Activated CD4-positive, alpha-beta T cell treated with anti-CD3 and anti-CD28 coated beads for 24 hours (primary cell): ENCODE results near the gene VPS13C.
A peak's percentile ranks its signal among the peaks of the same experiment; 100 is the strongest.
"Not testable (repeated sequence)": the region's sequence is repeated elsewhere in the genome, so short reads cannot be mapped to it uniquely, and the experiment has no call there.

Source experiments
- DNase-seq, 2 donors: peaks; one replicate each; pipeline ENCODE4 v3.0.0-alpha.2; 2020; ENCODE audit warnings: low read depth in 2 of 2

The VPS13C gene

DNA sequence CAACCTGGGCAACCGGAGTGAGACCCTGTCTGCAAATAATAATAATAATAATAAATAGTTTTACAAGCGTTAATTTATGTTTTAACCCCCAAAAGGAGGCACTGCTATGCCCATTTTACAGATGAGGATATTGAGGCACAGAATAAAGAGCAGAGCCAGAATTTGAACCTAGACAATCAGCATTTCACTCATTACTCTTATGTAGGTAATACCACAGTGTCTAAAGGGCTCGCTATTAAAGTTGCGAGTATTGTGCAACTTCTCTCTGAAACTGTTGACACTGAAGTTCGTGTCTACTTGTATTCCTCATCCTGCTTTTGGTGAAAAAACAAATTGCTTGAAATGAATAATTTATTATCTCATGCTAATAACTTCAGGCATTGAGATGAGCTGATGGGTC is 9.3 kb upstream of the VPS13C start:
- no peak for DNase-seq

DNA sequence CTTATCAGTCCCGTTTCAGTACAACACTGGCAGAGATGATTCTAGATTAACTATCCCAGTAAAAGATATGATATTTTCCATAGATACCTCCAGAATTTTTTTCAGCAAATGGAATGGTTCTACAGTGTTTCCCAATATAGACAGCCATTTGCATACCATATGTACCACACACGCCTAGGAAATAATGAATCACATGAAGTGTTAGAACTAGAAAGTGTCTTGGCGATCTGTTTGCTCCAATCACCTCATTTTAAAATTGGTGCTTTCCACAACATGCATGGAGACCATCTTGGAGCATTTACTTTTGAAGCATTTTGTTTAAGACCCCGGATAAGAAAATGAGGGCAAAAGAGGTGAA is 8.5 kb upstream of the VPS13C start:
- no peak for DNase-seq

DNA sequence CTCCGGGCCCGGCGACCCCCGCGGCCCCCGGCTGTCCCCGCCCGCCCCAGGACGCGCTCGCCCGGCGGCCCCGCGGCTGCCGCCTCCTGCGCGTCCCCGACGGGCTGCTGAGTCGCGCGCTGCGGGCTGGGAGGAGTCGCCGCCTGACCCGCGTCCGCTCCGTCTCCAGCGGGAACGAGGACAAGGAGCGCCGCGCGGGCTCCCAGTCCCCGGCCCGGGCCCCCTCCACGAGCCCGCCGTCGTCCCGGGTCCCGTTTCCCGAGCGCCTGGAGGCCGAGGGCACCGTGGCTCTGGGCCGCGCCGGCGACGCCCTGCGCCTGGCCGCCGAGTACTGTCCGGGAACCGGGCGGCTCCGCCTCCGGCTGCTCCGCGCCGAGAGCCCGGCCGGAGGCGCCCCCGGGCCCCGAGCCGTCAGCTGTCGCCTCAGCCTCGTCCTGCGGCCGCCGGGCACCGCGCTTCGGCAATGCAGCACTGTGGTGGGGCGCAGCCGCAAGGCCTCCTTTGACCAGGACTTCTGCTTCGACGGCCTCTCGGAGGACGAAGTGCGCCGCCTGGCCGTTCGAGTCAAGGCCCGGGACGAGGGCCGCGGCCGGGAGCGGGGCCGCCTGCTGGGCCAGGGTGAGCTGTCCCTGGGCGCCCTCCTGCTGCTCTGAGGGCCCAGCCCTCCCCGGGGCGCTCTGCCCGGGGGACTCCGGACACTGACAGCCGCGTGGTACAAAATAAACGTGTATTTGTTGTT is 8.0 kb upstream of the VPS13C start:
- DNase-seq, result no peak

DNA sequence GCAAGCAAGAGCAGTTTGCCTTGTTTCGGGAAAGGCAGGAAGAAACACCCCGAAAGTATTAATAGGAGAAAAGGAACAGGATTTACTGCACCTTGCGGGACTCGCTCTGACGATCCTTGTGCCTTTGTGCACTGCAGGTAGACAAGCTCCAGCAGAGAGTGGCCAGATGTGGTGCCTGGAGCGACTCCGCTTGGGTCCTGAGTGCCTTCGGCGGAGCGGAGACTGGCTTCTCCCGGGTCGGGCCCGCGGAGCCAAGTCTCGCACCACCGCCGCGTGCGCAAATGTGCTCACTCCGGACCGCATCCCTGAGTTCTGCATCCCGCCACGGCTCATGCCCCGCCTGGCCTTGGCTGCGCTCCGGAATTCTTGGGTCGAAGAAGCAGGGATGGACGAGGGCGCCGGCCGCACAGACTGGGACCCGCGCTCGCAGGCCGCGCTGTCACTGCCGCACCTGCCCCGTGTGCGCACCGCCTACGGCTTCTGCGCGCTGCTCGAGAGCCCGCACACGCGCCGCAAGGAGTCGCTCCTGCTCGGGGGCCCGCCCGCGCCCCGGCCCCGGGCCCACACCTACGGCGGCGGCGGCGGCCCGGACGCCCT is 7.3 kb upstream of the VPS13C start:
- DNase-seq, result no peak

DNA sequence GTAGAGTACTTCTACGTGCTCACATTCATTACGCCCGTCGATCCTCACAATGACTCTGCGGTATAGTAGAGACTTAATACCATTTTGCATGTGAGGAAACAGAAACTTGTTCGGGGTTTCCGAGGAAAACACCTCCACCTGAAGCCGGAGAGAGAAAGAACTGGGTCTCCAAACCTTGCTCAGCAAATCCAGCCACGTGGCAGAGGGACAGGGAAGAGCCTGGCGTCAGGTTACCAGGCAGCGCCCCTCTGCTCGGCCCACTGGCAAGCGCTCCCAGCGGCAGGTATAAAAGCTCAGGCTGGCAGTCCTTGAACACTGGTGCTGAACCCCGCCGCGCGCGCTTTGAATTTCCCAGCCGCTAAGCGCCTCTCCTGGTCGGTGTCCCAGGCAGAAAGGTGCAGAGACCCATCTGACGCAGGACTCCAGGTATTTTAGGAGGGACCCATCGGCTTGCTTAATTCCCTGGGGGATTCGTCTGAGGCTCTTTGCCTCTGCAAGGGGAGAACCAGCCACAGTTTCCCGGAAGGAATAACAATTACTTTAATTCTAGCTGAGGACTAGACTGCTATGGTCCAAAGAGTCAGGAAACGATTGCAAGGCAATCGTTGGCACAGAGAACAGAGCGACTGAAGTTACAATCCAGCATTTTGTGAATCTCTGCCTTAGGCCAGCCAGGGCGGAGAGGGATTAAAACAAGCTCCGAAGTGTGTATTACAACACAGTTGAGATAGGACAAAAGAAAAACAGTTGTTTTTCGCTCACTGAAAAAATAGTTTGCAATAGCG is 6.6 kb upstream of the VPS13C start, which contains the start of gene C2CD4A:
Gene C2CD4A (plus strand): TSS at position 315 of the 785 bp plus-strand sequence. CDS start 637 bp downstream, outside the sequence.
- DNase-seq, result peak in 1 of 2 donors; percentile 53

DNA sequence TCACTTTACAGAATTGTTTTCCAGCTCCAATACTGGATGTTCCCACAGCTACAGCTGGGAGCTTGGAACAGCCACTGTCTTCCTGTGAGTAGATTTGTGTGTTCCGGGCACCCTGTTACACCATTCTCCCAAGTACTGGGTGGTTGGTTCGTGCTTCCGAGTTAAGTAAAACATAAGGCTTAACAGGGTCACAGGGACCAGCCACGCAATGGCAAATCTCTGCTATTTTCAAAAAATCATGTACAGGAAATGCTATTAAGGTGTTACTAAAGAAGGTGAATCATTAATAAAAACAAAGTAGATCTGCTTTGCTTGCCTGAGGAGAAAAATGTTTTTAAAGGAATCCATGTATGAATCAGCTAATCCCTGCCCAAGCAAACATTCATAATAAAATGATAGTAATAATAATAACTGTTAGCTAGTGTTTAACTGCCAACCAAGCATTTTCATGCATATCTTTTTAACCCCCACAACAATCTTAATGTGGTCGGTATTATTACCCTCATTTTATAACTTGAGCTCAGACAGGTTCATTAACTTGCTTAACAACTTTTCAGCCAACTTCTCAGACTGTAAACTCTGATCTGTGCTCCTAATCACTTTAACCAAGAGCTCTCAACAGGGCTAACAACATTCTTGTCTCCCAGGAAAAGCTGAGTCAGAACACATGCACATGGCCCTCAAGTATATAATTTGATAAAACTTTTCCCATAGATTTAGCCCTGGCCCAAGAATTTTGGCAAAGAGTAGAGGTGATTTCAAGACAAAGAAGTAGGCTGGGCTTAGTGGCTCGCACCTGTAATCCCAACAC is 3.8 kb upstream of the VPS13C start:
- no peak for DNase-seq

DNA sequence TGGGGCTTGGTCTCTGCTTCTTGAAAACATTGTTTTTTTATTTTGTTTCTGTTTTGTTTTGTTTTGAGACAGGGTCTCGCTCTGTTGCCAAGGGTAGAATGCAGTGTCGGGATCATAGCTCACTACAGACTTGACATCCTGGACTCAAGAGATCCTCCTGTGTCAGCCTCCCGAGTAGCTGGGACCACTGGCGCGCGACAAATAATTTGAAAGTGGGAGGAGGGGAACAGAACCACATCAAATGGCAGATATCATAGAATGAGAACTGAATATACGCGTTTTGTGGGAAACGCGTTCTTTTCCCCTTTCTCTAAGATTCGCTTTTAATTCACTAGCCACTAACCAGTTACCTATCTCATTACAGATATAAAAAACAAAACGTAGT is 641 bp upstream of the VPS13C start:
- DNase-seq, result no peak

DNA sequence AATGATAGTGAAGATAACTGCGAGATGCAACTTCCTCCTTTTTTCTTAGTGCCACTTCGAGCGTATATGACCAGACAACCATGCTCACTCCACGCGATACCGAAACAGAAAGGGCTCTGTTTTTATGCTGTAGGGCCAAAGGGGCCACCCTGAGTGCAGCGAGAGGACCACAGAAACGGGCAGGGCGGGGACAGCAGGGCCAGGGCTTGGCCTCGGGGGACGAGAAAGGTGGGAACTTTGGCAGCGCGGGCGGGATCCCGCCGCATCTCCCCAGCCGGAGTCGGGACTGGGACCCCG is 483 bp downstream of the VPS13C start:
- DNase-seq, result no peak

DNA sequence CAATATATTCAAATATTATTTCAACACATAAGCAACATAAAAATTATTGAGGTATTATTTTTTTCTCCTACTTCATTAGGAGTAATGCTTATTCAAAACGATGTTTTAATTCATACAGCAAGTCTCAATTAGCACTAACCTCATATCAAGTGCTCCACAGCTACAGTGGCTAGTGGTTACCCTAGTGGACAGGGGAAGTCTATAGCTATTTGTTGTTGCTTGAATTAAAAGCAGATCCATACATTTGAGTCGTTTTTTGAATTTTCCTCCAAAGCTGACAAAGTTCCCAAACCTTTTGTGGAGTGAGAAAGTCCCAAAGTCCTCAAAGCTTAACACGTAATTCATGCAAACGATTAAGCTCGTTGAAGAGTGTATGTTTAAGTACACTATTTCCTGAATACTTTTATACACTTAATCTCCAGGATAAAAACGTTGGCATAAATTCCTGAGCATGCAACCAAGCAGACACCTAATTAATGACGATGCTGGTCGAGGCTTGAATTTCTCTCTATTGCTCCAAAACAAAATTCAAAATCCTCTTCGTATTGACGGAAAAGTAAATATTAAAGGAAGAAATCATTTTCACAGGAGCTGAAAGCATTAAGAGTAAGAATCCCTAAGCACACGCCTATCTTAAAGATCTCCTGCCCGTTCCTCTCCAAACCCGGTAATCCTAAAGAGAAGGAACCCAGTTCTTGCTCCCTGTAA is 985 bp downstream of the VPS13C start:
- no peak for DNase-seq

DNA sequence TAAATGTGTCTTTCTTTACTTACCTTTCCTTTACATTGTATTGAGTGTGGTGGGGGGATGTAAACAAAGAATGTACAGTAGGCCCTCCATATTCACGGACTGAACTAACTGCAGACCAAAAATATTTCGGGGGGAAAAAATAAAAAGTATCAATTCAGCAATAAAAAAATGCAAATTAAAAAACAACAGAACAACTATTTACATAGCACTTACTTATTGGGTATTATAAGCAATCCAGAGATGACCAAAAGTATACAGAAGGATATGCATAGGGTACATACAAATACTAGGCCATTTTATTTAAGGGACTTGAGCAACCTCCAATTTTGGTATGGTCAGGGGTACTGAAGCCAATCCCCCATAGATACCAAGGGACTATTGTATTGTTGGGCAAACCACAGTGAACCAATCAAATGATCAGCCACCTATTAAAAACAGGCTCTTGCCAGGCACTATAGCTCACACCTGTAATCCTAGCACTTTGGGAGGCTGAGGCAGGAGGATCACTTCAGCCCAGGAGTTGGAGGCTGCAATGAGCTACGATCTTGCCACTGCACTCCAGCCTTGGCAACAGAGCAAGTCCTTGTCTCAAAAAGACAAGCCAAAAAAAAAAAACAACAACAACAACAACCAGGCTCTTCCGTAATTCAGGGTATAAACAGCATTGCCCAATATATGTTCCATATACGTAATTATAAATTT is 1.8 kb downstream of the VPS13C start:
- DNase-seq, result no peak

DNA sequence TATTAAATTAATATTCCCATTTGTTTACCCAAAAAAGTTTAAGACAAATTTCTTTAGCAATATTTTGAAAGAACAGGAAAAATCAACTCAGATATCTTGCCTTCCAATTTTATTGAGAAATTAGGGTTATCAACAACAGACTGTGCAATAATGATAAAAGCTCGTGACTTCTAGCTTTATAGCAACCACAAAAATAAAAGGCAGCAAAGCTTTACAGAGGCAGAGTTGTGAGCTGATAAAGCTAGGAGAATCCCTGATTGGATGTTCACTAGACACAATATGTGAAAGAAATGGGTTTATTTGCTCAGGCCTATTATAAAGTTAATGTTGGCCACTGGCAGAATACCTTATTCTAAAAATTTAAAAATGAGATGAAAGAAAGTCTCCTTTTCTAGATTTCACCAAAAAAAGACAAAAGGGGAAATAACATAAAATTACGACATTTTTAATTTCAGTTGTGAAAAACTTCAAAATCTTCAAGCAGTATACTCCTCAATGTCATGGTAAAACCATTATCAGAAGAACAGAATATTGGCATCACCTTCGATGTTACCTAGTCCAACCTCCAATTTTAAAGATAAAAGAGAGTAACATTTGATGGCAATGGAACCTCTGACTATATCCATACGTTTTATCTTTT is 2.8 kb downstream of the VPS13C start:
- no peak for DNase-seq

DNA sequence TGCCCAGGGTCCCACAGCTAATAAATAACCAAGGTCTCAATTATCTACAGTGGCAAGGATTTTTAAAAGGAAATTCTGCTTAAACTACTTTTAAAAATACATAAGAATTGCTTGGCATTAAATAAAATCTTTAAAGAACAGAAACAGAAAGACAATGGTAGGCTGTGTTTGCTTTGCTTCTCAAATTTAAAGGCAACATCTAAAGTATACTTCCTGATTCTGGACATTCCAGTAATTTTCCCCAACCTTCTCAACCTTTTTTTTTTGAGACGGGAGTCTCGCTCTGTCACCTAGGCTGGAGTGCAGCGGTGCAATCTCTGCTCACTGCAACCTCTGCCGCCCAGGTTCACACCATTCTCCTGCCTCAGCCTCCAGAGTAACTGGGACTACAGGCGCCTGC is 5.3 kb downstream of the VPS13C start:
- DNase-seq, result no peak

DNA sequence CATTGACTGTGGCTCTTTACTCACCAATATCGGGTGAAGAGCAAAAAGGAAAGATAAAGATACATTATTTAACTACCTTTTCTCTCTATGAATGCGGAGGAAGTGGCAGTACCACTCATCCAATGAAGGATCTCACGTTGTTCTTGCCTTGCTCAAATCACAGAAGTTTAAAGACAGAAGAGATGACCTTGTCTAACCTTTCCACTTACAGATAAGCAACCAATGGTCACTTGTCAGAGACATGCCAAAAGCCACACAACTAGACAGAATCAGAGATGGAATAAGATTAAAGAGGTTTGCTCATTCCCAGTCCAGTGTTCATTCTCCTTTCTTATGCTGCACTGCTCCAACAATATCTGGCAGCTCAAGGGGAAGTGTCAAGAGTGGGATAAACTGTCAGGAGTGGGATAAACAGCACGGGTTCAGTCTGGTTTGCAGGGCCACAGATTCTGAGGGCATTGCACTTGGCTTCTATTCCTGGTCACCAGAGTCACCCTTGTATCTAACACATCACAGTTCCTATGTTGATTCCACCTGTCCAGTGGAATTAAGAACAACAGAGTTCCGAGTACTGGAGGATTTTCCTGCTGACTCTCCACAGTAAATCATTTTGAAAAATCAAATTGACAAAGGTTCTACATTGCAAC is 6.7 kb downstream of the VPS13C start:
- DNase-seq, result no peak

DNA sequence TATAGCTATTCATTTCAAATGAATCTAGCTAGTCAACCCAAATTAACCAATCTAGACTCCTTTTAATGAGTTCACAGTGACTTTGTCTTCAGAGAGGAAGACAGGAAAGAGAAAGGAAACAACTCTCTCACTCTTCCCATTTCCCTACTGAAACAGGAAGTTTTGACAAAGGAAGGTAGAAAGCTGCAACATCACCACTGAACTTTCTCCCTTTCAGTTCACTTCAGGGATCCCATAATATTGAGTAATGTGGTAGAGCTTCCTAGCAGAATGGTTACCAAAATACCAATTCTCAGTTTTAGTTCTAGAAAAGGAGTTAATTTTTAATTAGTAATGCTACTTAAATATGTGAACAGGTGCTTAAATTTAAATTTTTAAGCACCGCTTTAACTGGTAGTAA is 7.5 kb downstream of the VPS13C start:
- DNase-seq, result no peak

DNA sequence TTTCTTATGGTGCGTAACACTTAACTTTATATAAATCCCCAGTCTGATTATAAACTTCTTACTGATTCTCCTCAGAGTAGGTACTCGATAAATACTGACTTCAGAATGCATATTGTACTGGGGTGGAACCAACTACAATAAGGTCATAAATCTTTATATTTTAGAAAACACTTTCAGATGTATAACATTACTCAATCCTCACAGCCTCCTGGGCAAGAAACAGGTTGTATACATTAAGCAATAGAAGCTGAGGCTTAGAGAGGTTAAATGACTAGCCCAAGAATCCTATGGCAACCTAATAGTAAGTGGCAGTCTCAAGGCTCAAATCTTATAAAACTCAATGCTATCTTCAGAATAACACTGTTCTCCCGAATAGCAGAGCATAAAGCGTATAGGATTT is 9.1 kb downstream of the VPS13C start:
- no peak for DNase-seq

DNA sequence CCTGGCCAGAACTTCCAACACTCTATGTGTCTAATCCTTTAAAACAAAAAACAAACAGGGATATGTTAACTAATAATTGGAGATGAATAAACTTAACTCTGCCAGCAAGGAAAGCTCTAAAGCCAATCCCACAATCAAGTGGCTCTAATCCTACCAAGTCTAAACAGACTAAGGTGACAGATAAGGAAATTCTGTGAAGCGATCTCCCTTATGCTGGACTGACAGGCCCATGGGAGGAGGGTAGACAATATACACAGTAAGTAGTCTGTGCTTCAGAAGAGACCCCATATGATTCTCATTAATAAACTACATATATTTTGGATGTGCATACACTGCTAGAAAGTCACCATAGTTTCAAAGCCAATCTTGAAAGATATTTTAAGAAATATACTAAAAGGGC is 10.1 kb downstream of the VPS13C start:
- no peak for DNase-seq

DNA sequence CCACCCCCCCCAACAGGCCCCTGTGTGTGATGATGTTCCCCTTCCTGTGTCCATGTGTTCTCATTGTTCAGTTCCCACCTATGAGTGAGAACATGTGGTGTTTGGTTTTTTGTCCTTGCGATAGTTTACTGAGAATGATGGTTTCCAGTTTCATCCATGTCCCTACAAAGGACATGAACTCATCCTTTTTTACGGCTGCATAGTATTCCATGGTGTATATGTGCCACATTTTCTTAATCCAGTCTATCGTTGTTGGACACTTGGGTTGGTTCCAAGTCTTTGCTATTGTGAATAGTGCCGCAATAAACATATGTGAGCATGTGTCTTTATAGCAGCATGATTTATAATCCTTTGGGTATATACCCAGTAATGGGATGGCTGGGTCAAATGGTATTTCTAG is 12.0 kb downstream of the VPS13C start:
- DNase-seq, result not testable (repeated sequence)

DNA sequence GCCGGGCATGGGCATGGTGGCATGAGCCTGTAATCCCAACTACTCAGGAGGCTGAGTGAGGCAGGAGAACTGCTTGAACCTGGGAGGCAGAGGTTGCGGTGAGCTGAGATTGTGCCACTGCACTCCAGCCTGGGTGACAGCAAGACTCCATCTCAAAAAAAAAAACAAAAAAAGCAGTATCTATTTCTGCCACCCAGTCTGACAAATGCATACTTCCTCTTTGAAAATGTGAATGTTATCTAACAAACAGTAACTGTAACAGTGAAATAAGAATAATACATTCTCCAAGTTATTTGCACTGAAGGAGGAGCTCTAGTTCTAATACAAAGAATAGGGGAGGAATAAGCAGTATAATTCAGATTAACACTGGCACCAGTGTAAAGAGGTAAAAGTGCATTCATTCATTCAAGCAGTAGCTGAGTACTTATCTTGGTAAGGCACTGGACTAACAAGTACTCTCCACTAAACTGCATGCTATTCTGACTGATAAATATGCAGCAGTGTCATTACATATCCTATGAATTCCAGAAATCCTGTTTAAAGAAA is 12.9 kb downstream of the VPS13C start:
- no peak for DNase-seq

DNA sequence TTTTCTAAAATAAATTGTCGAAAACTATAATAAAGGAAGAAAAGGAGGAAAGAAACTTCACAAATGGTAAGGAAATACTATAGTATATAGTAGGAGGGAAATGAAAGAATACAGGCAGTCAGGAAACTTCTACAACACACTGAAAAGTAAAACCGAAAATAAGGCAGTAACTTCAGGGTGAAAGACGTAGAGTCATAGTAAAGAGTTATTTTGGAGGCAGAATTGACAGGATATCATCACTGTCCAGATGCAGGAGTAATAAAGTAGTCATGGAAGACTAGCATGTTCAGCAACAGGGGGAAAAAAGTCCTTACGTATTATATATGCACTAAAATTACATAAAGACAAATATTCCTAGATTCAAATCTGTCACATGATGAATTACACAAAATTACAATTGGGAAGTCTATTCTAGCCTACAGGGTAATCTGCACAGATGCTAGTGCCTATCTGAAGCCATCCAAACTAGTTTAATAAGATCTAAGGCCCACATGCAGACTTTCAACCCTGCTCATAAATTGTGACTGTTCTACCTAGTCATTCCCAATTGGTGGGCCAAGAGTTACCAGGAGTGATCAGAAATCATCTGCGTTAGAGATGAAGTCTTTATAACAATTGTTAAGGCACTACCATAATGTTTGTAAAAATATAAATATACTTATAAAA is 14.0 kb downstream of the VPS13C start:
- no peak for DNase-seq
